Measurements from ENCODE around the gene HAAO.

DNA sequence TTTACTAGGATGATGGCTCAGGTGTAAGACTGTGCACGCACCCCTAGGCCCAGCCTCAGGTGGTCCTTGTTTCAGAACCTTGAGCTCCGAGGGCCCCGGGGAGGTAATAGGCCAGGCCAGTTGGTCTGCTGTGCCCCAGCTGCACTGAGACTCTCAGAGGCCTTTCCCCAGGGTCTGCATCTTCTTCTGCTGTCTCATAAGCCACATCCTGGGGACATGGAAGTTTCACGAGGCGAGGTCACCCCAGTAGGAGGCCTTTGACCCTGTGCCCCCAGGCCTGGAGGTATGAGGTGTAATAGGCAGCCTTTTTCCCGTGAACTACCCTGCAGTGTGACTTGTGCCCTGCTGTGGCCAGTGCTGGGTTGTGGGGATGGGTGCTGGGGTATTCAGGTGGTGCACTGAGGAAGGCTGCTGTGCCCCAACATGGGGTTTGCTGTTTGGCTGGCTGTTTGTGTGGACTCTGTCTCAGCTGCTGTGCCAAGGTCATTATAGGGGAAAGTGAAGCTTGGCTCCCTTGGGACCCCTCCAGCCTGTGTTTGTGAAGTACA, 35.3 kb downstream of the HAAO start:
- TF ChIP-seq NFE2L1 (CRISPR knock-in tag; IDR thresholded peaks at IDR 0.05) (no peak), KAT7 (CRISPR knock-in tag; IDR thresholded peaks at IDR 0.05; ENCODE audit: borderline replicate concordance) (no peak), MXD4 (CRISPR knock-in tag; IDR thresholded peaks at IDR 0.05; ENCODE audit: borderline replicate concordance) (no peak), SMAD3 (CRISPR knock-in tag; IDR thresholded peaks at IDR 0.05; ENCODE audit: borderline replicate concordance) (no peak), FOXP1 (CRISPR knock-in tag; IDR thresholded peaks at IDR 0.05; ENCODE audit: borderline replicate concordance) (no peak)
- TF ChIP-seq, protein P1, sequence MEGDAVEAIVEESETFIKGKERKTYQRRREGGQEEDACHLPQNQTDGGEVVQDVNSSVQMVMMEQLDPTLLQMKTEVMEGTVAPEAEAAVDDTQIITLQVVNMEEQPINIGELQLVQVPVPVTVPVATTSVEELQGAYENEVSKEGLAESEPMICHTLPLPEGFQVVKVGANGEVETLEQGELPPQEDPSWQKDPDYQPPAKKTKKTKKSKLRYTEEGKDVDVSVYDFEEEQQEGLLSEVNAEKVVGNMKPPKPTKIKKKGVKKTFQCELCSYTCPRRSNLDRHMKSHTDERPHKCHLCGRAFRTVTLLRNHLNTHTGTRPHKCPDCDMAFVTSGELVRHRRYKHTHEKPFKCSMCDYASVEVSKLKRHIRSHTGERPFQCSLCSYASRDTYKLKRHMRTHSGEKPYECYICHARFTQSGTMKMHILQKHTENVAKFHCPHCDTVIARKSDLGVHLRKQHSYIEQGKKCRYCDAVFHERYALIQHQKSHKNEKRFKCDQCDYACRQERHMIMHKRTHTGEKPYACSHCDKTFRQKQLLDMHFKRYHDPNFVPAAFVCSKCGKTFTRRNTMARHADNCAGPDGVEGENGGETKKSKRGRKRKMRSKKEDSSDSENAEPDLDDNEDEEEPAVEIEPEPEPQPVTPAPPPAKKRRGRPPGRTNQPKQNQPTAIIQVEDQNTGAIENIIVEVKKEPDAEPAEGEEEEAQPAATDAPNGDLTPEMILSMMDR (IDR thresholded peaks at IDR 0.05): no peak
- TF ChIP-seq, protein P2, sequence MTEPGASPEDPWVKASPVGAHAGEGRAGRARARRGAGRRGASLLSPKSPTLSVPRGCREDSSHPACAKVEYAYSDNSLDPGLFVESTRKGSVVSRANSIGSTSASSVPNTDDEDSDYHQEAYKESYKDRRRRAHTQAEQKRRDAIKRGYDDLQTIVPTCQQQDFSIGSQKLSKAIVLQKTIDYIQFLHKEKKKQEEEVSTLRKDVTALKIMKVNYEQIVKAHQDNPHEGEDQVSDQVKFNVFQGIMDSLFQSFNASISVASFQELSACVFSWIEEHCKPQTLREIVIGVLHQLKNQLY (CRISPR knock-in tag; IDR thresholded peaks at IDR 0.05): no peak

All from WTC11 (cell line).